Esophagus muscularis mucosa (tissue), 3 donors: Measurements from ENCODE around the gene HTR2B.

Source experiments
- CTCF ChIP-seq, 3 experiments: fragments of 200-600 bp in 2 of 3; fragments of 450-650 bp in 1 of 3; sonication (generic) in 2 of 3; IDR thresholded peaks; one replicate each; pipeline ENCODE4 v1.5.1; 2017 to 2019; ENCODE audit warnings: antibody characterized with exemption in 3 of 3, mild to moderate bottlenecking in 2 of 3, moderate library complexity in 1 of 3
- POLR2A ChIP-seq: fragments of 450-650 bp; IDR thresholded peaks from one replicate; pipeline ENCODE4 v1.6.1; 2017; ENCODE audit warnings: antibody characterized with exemption, moderate library complexity, mild to moderate bottlenecking, low read depth

DNA sequence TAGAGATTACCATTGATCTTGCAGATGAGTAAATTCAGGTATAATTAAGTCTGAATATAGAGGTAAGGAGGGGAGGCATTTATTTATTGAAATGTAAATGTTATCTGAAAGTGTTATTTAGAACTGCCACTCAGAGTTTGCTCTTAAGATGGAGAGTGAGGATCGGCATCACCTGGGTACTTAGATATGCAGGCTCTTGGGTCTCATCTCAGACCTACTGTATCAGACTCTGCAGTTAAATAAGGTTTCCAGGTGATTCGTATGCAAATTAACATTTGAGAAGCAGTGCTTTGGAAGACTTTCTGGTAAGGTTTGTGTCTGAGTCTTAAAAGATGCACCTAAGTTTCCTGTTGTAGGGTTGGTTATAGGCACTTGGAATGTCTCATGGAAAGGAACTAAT, 9.2 kb downstream of the HTR2B start:
- TF ChIP-seq CTCF (IDR thresholded peaks at IDR 0.05), result no peak
- no peak for TF ChIP-seq POLR2A
